Ureter (tissue), 1 donor: ENCODE data around the gene ESRRA. TPM values are rescaled to one million over a fixed set of nuclear protein-coding genes. Genes with fewer than 3 reads are reported as not detected.

Source experiments
- DNase-seq: peaks from one replicate; pipeline ENCODE4 v3.0.0-alpha.2; 2020; ENCODE audit warnings: low spot score
- total RNA-seq: library from RNA; stranded (reverse); gene quantifications from one replicate; pipeline ENCODE4 v1.2.4, GENCODE V29; 2023
- donor health status: DM: yes; HTN: yes; CAD: no.

ESRRA gene
- total RNA-seq = 82.8 TPM

- DNase-seq = peak; percentile 100
Measured at GRCh38 chr11:64305075-64305690, at the start of gene ESRRA. Gene ESRRA, plus strand, starts transcription at chr11:64305524. Its CDS starts 1,656 bp downstream, at chr11:64307180.

- no peak for DNase-seq
Measured at GRCh38 chr11:64256300-64256699, 49.0 kb upstream of the ESRRA start.

- DNase-seq = no peak
Measured at GRCh38 chr11:64258356-64258755, 47.0 kb upstream of the ESRRA start.

- DNase-seq = no peak
Measured at GRCh38 chr11:64258946-64259532, 46.3 kb upstream of the ESRRA start.

GRCh38 chr11:64259533-64260067 is 45.7 kb upstream of the ESRRA start:
- no peak for DNase-seq

- DNase-seq = no peak
Measured at GRCh38 chr11:64260147-64260708, 45.1 kb upstream of the ESRRA start.

GRCh38 chr11:64261556-64262080 is 43.7 kb upstream of the ESRRA start:
- DNase-seq = no peak

GRCh38 chr11:64262271-64263002 is 42.9 kb upstream of the ESRRA start:
- no peak for DNase-seq

- DNase-seq = no peak
Measured at GRCh38 chr11:64263021-64263946, 42.0 kb upstream of the ESRRA start.

- no peak for DNase-seq
Measured at GRCh38 chr11:64263947-64264317, 41.4 kb upstream of the ESRRA start.

- no peak for DNase-seq
Measured at GRCh38 chr11:64264371-64264852, 40.9 kb upstream of the ESRRA start.

- DNase-seq = no peak
Measured at GRCh38 chr11:64265176-64266160, 39.9 kb upstream of the ESRRA start.

- DNase-seq = no peak
Measured at GRCh38 chr11:64266339-64266738, 39.0 kb upstream of the ESRRA start.

GRCh38 chr11:64267207-64267945 is 37.9 kb upstream of the ESRRA start:
- DNase-seq = no peak

GRCh38 chr11:64268025-64268892 is 37.1 kb upstream of the ESRRA start:
- peak; percentile 79 for DNase-seq

- no peak for DNase-seq
Measured at GRCh38 chr11:64268893-64269539, 36.3 kb upstream of the ESRRA start.

- DNase-seq = peak; percentile 98
Measured at GRCh38 chr11:64269540-64270220, 35.6 kb upstream of the ESRRA start.
